Left cardiac atrium (tissue), 4 donors: ENCODE measurements around the gene SP7. TPM values are rescaled to one million over a fixed set of nuclear protein-coding genes. Genes with fewer than 3 reads are reported as not detected.
A peak's percentile ranks its signal among the peaks of the same experiment; 100 is the strongest.
"Not testable (repeated sequence)": the region's sequence is repeated elsewhere in the genome, so short reads cannot be mapped to it uniquely, and the experiment has no call there.

ENCODE experiments used
- ATAC-seq, 2 donors: fragments of 200-7000 bp; cut with Tn5 transposase; one replicate each; pipeline ENCODE4 v1.9.1; 2020; ENCODE audit warnings: mild to moderate bottlenecking in 2 of 2, moderate library complexity in 2 of 2
- DNase-seq: peaks from one replicate; pipeline ENCODE4 v3.0.0-alpha.2; 2020
- intact Hi-C, 2 donors: fragments of 100-400 bp; cut with DNase I; formaldehyde crosslinking; loops; one replicate each; pipeline versions ENCODE4 v1.14.1 to v1.15.1; 2022 to 2023
- total RNA-seq, 2 donors: library from RNA; stranded (reverse); fragmentation: NEBNext Ultra II Directional; extraction: Animal tissue kit (Norgen Biotek cat#: 25700); gene quantifications; one replicate each; pipeline ENCODE4 v1.2.1, GENCODE V29; 2021
- donor health status: DM: no; HTN: yes; CAD: no.
- donor health status: DM: no; HTN: yes; CAD: no; lungs with severe emphysema.
- donor health status: DM: yes; HTN: yes; CAD: no.
- donor health status: Dilated cardiomyopathy.

The SP7 gene
- total RNA-seq, 2 donors from 2014 or later: not detected

DNA sequence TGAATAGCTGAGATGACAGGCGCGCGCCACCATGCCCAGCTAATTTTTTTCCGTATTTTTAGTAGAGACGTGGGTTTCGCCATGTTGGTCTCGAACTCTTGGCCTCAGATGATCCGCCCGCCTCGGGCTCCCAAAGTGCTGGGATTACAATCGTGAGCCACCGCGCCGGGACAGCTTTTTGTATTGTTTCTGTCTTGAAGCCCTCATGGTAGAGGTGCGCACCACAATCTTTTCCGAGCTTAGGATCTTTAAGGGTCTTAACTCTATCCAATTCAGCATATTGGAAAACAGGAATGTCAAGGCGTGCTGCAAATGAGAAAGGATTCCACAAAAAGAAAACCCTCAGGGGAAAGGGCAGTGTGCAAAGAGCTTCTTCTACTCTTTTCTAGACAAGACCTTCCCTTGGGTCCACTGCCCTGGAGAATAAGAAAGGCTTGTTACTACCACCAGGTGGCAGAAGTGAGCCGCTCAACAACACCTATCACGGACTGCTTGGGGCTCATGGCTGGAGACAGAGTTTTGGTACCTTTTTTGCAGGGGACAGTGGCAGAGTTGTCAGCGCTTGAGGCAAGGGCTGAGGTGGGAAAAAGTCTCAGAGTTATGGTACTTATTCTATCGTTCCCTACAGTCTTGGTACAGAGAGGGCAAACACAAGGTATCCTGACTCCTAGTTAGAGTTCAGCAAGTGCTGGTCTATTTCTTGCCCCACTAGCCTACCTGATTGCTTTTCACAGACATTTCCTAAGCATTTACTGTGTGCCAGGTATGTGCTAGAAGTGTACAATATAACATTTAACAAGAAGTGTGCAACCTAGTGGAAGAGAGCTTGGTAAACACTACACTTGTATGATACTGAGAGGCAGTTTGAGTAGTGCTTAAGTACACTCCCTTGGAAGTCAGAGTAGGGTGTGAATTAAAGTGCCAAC is 16.4 kb upstream of the SP7 start:
- peak; percentile 79 for DNase-seq
- intact Hi-C loops: loop anchor here (2.0 to 5.0 kb wide), 3 partner anchors 68 to 155 kb away; partner anchors contain the start of genes NPFF (in 2 of the 2) and AMHR2 (in 1 of the 2)
- ATAC-seq: peak; percentile 97 to 98

GRCh38 chr12:53347905-53348304 is 11.8 kb upstream of the SP7 start:
- intact Hi-C loops: no loop called here
- DNase-seq (no peak), ATAC-seq (no peak)

- DNase-seq: no peak
Measured at GRCh38 chr12:53346491-53346890, 10.3 kb upstream of the SP7 start.

GRCh38 chr12:53345486-53346188 is 9.5 kb upstream of the SP7 start:
- intact Hi-C loops: loop anchor here in 1 of 2 donors (2.0 kb wide), 1 partner anchor 19 kb away; no protein-coding TSS in a partner anchor
- DNase-seq (peak; percentile 66), ATAC-seq (peak; percentile 36 to 45)

More at GRCh38 chr12:53346491-53346890, 10.3 kb upstream of the SP7 start:
- intact Hi-C loops: no loop called here
- ATAC-seq: no peak

DNA sequence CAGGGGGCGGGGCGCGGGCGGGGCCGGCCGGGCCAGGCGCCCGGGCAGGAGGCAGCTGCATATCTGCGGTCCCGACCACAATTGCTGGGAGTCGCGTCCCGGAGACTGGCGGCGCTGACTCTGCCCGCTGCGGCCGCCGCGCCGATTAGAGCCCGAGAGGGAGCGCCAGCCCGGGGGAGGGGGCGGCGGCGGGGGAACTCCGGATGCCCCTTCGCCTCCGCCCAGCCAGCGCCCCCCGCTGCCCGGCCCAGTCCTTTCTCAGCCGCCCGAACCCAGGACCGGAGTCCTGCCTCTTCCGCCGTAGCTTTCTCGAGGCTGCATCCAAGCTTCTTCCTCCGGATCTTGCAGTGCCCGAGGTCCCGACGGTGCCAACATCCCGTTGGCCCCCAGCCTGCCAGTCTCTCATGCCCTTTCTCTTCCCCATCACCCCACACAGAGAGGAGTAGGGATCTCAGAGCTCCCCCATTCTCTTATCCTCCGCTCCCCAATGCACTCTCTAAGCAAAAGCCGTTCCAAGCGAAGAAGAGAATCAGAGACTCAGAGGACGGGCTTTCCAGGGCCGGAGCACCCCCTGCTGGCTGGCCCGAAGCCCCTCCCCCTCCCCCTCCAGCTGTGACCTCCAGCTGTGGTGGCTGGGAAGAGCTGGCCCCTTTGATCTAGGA is 8.8 kb upstream of the SP7 start:
- peak; percentile 80 for DNase-seq

GRCh38 chr12:53344487-53344823 is 8.3 kb upstream of the SP7 start:
- ATAC-seq (no peak), DNase-seq (no peak)
- intact Hi-C loops: loop anchor here in 1 of 2 donors (2.0 kb wide), 1 partner anchor 18 kb away; no protein-coding TSS in a partner anchor

More for the DNA sequence above, 8.8 kb upstream of the SP7 start:
- intact Hi-C loops: loop anchor here in 1 of 2 donors (2.0 kb wide), 1 partner anchor 18 kb away; no protein-coding TSS in a partner anchor
- peak; percentile 93 to 94 for ATAC-seq

DNA sequence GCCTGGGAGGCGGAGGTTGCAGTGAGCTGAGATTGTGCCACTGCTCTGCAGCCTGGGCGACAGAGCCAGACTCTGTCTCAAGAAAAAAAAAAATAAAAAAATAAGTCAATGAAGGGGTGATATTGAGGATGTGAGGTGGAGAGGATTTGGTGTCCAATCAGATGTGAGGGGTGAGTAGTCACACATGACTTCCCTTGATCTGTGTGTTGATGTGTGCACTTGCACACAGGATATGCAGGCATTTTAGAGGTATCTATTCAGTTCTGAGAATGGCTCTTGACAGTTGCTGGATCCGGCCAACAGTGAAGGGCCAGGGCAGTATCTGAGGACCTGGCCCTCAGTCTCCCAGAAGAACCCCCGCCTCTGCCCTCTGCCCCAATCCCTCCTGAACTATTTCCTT is 7.8 kb upstream of the SP7 start:
- ATAC-seq: no peak
- intact Hi-C loops: loop anchor here in 1 of 2 donors (2.0 kb wide), 1 partner anchor 17 kb away; no protein-coding TSS in a partner anchor

GRCh38 chr12:53343449-53343848 is 7.3 kb upstream of the SP7 start:
- intact Hi-C loops: no loop called here
- no peak for DNase-seq
- no peak for ATAC-seq

More for the DNA sequence above, 7.8 kb upstream of the SP7 start:
- DNase-seq: no peak

- intact Hi-C loops: no loop called here
- no peak for DNase-seq
Measured at GRCh38 chr12:53340398-53340797, 4.2 kb upstream of the SP7 start.

GRCh38 chr12:53338916-53339315 is 2.8 kb upstream of the SP7 start:
- no peak for ATAC-seq
- intact Hi-C loops: no loop called here
- DNase-seq: no peak

More at GRCh38 chr12:53340398-53340797, 4.2 kb upstream of the SP7 start:
- ATAC-seq: no peak

- intact Hi-C loops: no loop called here
- DNase-seq (no peak), ATAC-seq (no peak)
Measured at GRCh38 chr12:53338017-53338416, 1.9 kb upstream of the SP7 start.

DNA sequence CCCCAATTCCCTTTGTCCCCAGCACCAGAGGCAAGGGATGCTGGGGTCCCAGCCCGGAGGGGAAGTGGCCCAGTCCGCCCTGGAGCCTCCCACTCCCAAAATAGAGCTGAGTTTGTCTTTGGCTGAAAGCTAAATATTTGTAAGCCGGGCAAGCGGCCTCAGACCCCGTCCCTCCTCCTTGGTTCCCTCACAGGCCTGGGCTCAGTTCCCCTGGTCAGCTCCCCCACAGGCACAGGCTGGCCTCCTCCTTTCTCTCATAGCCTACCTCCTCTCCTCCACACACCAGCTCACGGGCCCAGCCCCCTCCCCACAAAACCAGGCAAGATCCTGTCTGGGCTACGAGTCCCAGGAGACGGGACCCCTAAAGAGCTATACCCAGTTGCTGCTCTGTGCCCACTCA is 1.3 kb downstream of the SP7 start:
- intact Hi-C loops: no loop called here
- DNase-seq: no peak
- ATAC-seq: no peak

GRCh38 chr12:53333845-53334244 is 2.3 kb downstream of the SP7 start:
- intact Hi-C loops: no loop called here
- no peak for ATAC-seq
- DNase-seq: no peak

GRCh38 chr12:53333289-53333688 is 2.9 kb downstream of the SP7 start:
- no peak for DNase-seq
- no peak for ATAC-seq
- intact Hi-C loops: no loop called here

- DNase-seq (no peak), ATAC-seq (no peak)
- intact Hi-C loops: no loop called here
Measured at GRCh38 chr12:53332744-53333143, 3.4 kb downstream of the SP7 start.

GRCh38 chr12:53332339-53332738 is 3.8 kb downstream of the SP7 start:
- DNase-seq, ATAC-seq, intact Hi-C loops: not testable (repeated sequence)

- intact Hi-C loops: no loop called here
- DNase-seq (no peak), ATAC-seq (no peak)
Measured at GRCh38 chr12:53330671-53331070, 5.5 kb downstream of the SP7 start.

- intact Hi-C loops: loop anchor here in 1 of 2 donors (10.0 kb wide), 1 partner anchor 177 kb away; the partner anchor contains the start of genes NPFF and TARBP2
- ATAC-seq (no peak), DNase-seq (no peak)
Measured at GRCh38 chr12:53328043-53328435, 8.1 kb downstream of the SP7 start.

GRCh38 chr12:53327435-53328042 is 8.6 kb downstream of the SP7 start:
- intact Hi-C loops: loop anchor here in 1 of 2 donors (2.0 to 10.0 kb wide), 2 partner anchors 17 to 177 kb away; partner anchors contain the start of genes NPFF and TARBP2
- ATAC-seq (no peak), DNase-seq (no peak)
